CD4-positive, alpha-beta T cell treated with Interleukin-4 for 1 hour (primary cell): ENCODE data around the gene HLA-DRB1.
"Not testable (repeated sequence)": the region's sequence is repeated elsewhere in the genome, so short reads cannot be mapped to it uniquely, and the experiment has no call there.

Source experiments
- DNase-seq, 2 donors: peaks; one replicate each; pipeline ENCODE4 v3.0.0-alpha.2; 2020 to 2022

HLA-DRB1 gene

DNA sequence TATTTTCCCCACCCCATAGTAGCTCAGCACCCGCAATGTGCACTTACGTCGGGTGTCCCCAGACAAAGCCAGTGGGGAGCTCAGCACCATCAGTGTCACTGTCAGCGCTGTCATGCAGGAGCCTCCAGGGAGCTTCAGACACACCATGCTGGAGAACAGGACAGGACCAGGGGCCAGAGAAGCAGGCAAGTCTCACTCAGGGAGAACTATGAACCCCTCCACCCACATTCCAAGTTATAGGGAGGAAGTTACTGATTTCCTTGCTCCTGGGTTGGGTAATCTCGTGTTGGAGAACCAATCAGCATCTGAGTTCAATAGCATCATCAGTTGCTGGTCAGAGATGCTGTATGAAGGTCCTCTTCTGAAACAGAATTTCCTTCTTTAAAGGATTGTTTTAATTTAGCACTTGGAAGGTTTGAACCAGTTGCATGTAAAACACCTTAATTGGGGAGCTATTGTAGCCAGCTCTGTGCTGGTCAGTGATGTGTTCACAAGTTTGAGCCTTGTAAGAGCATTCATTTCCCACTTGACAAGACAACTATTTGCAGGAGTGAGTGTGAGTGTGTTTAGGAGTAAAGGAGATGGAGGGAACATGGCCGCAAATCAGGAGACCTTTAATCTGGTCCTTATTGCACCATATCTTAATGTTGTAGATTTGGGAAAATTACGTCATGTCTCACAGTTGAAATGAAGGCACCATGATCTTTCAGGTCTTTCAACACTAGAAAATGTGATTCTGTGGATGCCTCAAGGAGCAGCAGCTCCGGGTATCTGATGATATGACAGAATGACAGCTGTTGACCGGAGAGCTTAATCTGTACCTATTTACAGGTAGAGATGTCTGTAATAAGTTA is at the start of gene HLA-DRB1:
Gene HLA-DRB1, minus strand, starts transcription at position 253 of the 854 bp plus-strand sequence. Its CDS starts 106 bp downstream, at position 147.
- DNase-seq, result peak; percentile 74 to 78

DNA sequence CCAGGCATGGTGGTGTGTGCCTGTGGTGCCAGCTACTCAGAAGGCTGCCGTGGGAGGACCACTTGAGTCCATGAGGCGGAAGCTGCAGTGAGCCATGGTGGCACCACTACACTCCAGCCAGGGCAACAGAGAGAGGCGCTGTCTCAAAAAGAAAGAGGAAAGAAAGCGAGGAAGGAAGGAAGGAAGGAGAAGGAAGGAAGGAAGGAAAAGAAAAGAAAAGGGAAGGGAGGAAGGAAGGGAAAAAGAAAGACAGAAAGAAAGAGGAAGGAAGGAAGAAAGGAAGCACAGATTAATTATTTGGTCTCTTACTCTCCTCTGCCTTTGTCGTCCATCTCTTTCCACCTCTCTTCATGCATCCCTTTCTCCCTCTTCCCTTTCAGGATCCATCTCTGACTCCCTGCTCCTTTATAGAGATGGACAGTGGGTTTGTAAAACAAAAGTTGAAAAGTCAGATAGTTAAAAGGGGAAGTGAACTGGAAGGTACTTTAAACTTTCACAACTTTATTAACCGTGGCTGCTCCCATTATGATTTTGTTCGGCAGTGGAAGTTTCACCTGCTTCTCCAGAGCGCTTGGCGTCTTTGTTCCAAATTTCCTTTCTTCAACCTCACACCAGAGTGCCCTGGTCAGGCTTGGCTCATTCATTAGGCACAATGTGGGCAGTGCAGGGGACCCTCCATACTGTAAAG is 49.0 kb upstream of the HLA-DRB1 start:
- peak in 1 of 2 donors; percentile 53 for DNase-seq

DNA sequence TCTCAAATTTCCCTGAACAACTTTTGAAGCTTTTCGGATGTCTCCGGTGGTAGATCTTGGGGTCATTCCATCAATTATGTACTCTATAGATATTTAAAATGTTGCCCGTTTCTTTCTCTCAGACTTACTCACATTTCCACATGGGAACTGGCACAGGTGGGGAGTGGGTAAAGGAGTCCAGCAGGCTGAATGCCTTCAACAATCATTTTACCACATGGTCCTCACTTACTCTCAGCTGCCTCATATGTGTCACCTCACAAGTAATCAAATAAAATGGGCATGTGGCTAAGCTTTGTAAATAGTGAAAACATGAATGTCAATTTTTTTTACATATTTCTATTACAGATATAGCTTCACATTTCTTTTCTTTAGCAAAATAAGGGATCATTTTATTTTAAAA is 48.2 kb upstream of the HLA-DRB1 start:
- DNase-seq, result no peak

DNA sequence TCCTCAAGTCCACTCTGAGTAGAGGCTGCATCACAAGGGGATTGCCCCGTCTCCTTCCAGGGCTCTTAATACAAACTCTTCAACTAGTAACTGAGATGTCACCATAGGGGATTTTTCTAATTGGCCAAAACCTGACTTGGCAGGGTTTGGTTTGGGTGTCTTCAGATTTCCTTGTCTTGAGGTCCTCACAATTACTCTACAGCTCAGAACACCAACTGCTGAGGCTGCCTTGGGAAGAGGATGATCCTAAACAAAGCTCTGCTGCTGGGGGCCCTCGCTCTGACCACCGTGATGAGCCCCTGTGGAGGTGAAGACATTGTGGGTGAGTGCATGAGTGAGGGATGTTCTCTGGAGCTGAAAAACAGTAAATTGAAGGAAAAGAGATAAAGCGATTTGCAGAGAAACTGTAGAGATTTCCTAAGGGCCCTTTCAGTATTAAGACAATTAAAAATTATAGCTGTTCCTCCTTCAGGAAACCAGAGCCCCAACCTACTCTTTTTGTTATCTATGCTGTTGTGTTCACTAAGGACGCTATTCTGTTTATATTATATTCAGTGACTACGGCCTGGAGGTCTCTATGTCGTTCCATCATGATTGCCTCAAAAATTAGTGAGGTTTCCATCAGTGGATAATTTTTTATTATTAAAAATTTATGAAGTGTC is 47.7 kb upstream of the HLA-DRB1 start, which contains the start of gene HLA-DQA1:
Gene HLA-DQA1, plus strand, starts transcription at position 188 of the 662 bp plus-strand sequence. Its CDS starts 53 bp downstream, at position 241.
- DNase-seq, result peak; percentile 77 to 84

DNA sequence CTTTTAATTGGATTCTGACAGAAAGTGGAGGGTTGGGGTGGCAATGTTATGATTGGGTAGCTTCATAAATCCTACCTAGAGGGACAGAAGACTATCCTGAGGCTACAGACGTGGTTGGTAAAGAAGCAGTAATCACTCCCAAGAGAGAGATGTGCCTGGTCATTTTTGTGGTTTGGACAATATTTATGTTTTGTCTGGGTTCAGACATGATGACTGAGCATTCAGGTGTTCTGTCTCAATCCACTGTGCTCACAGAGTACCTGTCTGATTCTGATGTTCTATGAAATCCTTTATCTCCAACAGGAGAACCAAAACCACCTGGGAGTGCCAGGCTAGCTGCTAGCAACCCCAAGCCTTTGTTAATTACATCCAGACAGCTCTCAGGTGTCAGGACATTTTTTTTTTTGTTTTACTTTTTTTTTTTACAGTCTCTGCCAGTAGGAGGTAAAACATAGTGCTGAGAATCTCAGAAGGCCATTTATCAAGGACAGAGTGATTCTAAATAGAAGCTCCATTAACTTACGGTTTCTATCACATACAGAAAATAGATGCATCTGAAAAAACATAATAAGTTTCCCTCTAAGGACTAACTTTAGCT is 46.0 kb upstream of the HLA-DRB1 start:
- DNase-seq, result no peak

DNA sequence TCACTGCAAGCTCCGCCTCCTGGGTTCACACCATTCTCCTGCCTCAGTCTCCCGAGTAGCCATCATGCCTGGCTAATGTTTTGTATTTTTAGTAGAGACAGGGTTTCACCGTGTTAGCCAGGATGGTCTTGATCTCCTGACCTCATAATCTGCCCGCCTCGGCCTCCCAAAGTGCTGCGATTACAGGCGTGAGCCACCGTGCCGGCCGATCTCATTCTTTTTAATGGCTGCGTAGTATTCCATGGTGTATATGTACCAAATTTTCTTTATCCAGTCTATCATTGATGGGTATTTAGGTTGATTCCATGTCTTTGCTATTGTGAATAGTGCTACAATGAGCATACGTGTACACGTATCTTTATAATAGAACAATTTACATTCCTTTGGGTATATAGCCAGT is 40.1 kb upstream of the HLA-DRB1 start:
- not testable (repeated sequence) for DNase-seq

DNA sequence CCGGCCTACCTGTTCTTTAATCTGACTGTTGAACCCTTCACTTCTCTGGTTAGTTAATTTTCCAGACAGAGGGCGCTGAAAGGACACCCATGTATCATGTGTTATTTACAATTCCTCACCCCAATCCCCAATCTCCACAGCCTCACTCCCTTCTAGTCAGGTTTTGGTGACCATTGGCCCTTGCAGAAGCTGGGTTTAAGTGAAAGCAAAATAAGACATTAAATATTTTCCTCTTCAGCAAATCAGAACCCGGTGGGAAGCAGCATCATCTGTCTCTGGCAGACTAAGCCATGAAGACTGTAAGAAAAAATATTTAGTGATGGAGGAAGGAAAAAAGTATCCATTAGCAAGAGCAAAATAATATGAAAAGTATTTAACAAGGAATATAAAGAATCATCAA is 38.2 kb upstream of the HLA-DRB1 start:
- DNase-seq, result peak; percentile 53 to 75

DNA sequence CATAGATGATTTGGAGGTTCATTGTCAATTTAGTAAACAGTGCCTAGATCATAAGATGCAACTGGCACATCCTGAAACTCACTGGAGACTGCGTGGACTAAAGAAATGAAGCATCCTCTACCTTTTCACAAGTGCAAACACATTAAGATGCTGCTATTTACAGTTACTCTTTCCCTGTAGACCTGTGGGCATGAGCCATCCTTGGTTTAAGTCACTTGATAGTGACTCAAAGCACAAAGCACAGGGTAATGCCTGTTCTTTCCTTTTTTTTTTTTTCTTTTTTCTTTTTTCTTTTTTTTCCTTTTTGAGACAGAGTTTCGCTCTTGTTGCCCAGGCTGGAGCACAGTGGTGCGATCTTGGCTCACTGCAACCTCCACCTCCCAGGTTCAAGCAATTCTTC is 37.6 kb upstream of the HLA-DRB1 start:
- DNase-seq, result no peak

DNA sequence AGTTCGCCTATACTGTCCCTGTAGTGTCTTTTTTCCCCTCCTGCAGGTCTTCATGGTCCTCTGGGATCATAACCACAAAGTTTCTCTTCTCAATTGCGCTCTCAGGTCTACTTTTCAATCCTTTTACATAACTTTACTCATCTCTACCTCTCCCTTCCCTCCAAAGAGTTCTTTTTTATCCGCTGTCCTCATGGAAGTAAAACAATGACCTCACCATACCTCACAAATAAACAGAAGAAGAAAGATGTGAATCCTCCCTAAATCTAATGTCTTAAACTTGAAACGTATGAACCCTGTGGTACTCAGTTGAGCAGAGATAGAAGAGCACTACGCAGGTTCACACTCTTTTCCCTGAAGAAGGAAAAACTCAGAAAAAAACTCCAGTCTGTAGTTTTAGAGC is 35.5 kb upstream of the HLA-DRB1 start:
- DNase-seq, result no peak

DNA sequence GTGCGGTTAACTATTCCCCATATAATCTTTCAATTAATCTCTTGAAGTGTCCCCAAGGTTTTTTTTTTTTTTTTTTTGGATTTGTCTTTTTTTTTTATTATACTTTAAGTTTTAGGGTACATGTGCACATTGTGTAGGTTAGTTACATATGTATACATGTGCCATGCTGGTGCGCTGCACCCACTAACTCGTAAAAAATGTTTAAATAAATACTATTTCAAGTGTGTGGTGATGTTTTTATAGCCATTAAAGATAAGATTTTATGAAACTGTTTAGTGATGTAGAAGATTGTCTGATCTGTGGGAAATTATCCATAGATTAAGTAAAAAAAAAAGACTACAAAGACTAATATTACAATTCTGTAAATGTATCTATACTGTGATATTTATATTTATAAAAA is 34.9 kb upstream of the HLA-DRB1 start:
- DNase-seq, result no peak

DNA sequence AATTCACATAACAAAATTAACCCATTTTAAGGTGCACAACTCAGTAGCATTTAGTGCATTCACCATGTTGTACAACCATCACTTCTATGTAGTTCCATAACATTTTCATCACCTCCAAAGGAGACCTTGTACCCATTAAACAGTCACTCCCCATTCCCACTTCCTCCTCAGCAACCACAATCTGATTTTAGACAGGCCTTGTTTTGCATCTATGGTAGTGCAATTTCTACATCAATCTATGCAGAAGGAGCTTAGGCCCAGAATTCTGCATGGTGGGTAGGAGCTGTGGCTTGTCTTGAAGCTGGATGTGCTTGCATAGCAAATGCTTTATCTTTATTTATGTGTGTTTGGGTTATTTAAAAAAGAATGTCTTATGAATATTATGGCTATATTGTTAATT is 34.0 kb upstream of the HLA-DRB1 start:
- no peak for DNase-seq

DNA sequence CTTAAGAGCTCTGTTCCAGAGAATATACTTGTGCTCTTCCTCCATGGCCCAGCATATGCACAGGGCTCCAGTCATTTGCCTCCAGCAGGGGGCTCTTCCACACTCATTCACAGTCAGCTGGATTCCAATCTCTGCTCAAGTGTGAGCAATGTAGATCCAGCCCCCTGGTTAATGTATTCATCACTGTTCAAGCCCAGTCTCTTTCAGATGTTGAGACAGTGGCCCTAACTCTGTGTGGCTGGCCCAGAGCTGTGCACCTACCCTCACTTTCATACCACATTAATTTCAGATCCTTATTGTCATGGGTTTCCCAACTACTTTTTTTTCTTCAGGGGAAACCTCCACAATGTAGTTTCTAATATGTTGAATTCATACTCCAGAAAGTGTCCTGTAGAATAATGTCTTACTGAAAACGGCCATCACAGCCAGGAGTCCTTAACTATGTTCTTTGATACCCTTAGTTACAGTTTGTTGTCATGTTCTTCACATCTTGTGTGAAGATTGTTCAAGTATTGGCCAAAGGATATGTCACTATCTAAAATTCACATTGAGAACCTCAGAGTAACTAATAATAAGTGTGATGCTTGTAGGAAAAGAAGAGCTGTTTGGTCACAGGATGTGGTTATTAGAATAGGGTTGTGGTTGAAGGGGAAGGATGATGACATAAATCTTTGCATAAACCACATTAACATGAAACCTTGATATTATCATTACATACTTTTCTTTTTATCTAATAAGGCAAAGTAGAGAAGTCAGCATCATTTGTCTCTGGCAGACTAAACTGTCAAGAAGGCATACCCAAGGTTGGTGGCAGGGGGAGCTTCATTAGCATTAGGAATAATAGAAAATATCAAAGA is 33.1 kb upstream of the HLA-DRB1 start:
- DNase-seq, result peak; percentile 86 to 92

DNA sequence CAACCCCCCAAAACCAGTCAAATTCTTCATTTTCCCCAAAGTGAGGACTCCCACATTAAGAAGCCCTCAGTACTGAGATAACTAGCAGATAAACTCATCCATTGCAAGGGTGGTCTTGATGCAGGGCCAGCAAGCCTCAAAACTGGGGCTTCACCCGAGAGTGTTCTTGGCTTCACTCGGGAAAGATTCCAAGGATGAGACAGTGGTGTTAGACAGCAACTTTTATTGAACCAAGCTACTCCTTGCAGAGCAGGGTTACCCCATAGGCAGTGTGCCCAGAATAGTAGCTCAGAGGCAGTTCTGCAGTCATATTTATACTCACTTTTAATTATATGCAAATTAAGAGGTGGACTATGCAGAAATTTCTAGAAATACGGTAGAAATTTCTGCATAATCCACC is 31.7 kb upstream of the HLA-DRB1 start:
- no peak for DNase-seq

DNA sequence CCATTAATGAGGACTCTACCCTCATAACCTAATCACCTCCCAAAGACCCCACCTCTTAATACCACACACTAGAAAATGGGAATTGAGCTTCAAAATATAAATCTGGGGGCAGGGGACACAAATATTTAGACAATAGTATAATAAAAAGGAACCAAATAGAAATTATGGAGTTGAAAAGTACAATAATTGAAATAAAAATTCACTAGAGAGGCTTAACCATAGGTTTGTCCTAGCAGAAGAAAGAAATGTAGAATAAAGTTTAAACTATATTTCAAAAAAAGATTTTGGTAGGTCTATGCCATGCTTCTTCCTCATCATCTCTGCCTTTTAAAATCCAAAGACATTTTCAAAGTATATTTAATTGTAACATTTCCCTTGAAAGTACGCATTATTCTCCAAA is 28.1 kb upstream of the HLA-DRB1 start:
- DNase-seq, result no peak

DNA sequence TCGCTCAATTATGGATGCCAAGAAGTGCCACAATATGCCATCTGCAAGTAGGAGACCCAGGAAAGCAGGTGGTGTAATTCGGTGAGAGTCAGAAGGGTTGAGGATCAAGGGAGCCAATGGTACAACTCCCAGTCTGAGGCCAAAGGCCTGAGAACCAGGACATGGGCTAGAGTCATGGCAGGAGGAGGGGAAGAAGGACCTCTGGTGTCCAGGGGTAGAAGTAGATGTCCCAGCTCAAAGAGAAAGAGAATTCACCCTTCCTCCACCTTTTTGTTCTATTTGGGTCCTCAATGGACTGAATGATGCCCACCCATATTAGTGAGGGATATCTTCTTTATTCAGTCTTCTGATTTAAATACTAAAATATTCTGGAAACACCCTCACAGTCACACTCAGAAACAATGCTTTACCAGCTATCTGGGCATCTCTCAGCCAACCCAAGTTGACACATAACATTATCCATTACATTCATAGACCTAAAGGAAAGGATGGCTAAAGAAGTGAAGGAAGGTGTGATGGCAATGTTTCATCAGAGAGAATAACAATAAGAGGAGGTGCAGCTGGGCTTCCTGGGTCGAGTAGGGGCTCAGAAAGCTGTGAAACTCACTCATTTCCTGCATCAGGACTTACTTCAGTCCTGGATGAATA is 26.4 kb upstream of the HLA-DRB1 start:
- DNase-seq, result no peak

DNA sequence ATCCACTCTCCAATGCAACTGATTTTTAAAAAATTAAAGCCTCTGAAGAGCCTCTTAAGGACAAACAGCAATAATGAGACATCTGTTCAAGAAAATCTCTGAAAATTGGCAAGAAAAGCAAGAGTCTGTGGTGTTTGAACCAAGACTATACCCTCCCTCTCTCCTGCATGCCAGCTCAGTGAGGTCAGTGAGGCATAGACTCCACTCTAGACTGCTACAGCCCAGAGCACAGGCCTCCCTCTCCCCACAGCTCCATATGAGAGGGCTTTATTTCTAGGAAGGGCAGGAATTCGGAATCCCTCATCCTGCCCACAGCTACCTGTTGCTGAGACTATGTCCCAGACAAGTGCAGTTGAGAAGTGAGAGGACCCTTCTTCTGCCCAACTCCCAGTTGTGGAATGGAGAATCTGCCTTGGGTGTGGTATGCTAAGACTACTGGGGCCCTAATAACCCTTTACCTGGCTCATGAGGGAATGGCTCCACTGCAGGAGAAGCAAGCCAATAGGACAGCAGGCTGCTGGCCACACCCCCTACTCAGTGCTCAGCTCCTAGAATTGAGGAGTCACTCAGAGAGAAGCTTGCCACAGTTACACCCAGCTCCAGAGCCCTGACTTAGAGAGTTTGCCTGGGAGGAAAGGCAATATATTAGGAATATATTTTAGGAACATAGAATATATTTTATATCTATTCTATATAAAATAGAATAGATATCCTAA is 24.9 kb upstream of the HLA-DRB1 start:
- DNase-seq, result no peak

DNA sequence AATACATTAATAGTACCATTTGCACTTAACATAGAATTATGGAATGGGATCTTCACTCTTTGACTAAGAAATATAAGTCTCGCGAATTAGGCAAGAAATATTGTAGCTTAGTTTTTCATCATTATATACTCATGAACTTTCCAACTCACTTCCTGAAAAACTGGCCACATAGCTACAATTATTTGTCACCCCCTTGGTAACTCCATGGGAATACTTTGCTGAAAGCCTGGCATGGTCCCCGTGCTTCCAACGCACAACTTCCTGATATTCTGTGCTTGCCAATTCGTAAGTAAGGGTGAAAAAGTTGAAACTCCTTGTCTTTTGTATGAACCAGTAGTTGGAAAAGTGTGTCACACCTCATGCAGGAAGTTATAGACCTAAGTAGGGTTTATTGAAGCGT is 23.8 kb upstream of the HLA-DRB1 start:
- DNase-seq, result no peak

DNA sequence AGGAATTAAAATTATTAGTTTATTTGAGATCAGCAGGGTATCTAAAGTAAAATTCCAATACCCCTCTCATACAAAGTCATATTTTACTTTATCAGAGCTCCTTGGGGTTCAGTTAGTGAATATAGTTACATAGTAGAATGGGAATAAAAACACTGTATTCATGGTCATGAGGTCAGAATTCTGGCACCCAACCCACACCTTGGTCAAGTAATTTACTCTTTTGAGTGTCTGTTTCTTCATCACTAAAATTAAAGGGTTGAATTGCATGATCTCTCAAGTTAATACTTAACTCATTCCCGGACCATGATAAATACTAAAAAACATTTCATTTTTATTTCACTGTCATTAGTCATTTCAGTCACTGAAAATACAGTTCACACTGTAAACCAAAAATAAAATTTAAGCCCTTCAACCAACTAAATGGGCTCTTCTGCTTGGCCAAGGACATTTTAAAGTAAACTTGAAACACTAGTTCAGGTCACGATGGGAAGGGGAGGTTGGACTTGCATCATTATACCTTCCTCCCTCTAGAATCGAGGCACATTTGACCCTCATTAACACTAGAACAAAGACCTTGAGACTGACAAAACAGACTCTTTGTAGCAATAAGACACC is 21.1 kb upstream of the HLA-DRB1 start:
- no peak for DNase-seq

DNA sequence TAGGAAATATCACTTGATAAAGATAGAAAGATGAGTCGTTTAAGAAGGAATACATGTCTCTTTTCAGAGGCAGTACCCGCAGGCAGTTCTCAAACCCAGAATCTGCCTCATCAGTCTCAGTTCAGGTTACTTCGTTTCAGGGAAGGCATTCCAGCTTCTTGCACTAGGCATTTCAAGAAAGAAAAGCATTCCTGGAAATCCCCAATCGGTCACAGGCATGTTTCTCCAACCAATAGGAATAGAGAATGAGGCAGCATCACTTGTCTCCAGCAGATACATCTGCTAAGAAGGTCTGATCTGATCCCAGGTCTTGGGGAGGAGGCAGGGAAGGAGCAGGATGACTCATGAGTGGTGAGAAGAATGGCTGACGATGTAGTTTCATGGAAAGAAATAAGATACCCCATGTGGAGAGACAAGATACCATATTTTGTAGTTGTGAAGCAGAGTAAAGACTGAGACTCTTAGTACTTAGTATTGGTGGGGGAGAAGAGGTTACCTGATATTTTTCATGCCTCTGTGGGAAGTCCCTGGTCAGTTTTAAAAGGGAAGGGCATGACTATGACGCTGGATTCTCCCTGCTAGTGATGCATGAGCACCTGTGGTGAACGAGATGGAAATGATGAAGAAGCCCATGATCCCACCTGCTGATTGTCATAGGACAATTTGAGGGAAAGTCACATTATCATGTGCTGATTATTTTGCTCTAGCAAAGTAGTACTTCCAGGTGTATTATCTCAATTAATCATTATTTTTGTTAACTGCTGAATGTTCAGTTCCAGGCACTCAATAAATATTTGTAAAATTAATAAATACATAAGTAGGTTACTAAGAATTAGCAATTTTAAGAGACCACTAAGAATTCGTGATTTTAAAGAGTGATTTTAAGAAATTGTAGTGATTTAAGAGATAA is 20.3 kb upstream of the HLA-DRB1 start:
- DNase-seq, result peak; percentile 84 to 88
